Naive thymus-derived CD4-positive, alpha-beta T cell (primary cell): Measurements from ENCODE around the gene FAM234A. TPM values are rescaled to one million over a fixed set of nuclear protein-coding genes. Genes with fewer than 3 reads are reported as not detected.

Source experiments
- ATAC-seq: fragments of 150-1000 bp; cut with Tn5 transposase; 2 replicates; pipeline ENCODE4 v1.10.0; 2021; ENCODE audit warnings: mild to moderate bottlenecking, moderate library complexity
- CTCF ChIA-PET: fragments of 350-600 bp; sonication (Branson Sonifier 250); formaldehyde crosslinking; loops from one replicate; lab custom pipeline; 2021; ENCODE audit warnings: antibody characterized with exemption; lab: Charles Lee
- POLR2A ChIA-PET: fragments of 350-600 bp; sonication (Branson Sonifier 250); formaldehyde crosslinking; loops from one replicate; lab custom pipeline; 2021; ENCODE audit warnings: antibody characterized with exemption, inconsistent platforms; lab: Charles Lee
- DNase-seq, 9 donors: peaks; one replicate each; pipeline versions ENCODE4 v3.0.0 to v3.0.0-alpha.2; 2020 to 2022; ENCODE audit warnings: mixed read lengths in 1 of 9
- H3K27ac ChIP-seq: one replicate; pipeline ENCODE4 v1.7.0; 2013; ENCODE audit warnings: mild to moderate bottlenecking, low read depth, low read length, moderate library complexity
- H3K27me3 ChIP-seq, 2 donors: one replicate each; pipeline ENCODE4 v1.7.0; 2013; ENCODE audit warnings: low read length in 2 of 2, mild to moderate bottlenecking in 2 of 2, moderate library complexity in 2 of 2; ENCODE audit not compliant: control insufficient read depth in 2 of 2, insufficient read depth in 2 of 2
- H3K36me3 ChIP-seq, 3 experiments: 1 replicate in 2 of 3; 2 replicates in 1 of 3; pipeline ENCODE4 v1.7.0; 2013; ENCODE audit warnings: low read length in 3 of 3, mild to moderate bottlenecking in 3 of 3, moderate library complexity in 1 of 3; ENCODE audit not compliant: insufficient read depth in 3 of 3, control insufficient read depth in 2 of 3
- H3K4me1 ChIP-seq, 2 donors: one replicate each; pipeline ENCODE4 v1.7.0; 2013; ENCODE audit warnings: low read length in 2 of 2, mild to moderate bottlenecking in 2 of 2, moderate library complexity in 1 of 2; ENCODE audit not compliant: control insufficient read depth in 2 of 2, insufficient read depth in 2 of 2
- H3K4me3 ChIP-seq: 2 replicates; pipeline ENCODE4 v1.7.0; 2013; ENCODE audit warnings: mild to moderate bottlenecking, low read length
- H3K9me3 ChIP-seq, 3 experiments: 1 replicate in 2 of 3; 2 replicates in 1 of 3; pipeline ENCODE4 v1.7.0; 2013; ENCODE audit warnings: low read length in 3 of 3; ENCODE audit not compliant: control insufficient read depth in 2 of 3
- H3K27ac Mint-ChIP-seq, 9 donors: one replicate each; pipeline ENCODE4 v1.8.0; 2020 to 2022; ENCODE audit warnings: mixed read lengths in 9 of 9, mild to moderate bottlenecking in 8 of 9, moderate library complexity in 5 of 9, inconsistent platforms in 2 of 9
- H3K27me3 Mint-ChIP-seq, 5 donors: one replicate each; pipeline ENCODE4 v1.8.0; 2021 to 2022; ENCODE audit warnings: mixed read lengths in 5 of 5, mild to moderate bottlenecking in 1 of 5
- H3K36me3 Mint-ChIP-seq, 5 donors: one replicate each; pipeline ENCODE4 v1.8.0; 2020 to 2022; ENCODE audit warnings: mixed read lengths in 5 of 5, mild to moderate bottlenecking in 3 of 5, inconsistent platforms in 1 of 5
- H3K4me1 Mint-ChIP-seq, 7 donors: one replicate each; pipeline ENCODE4 v1.8.0; 2020 to 2022; ENCODE audit warnings: mixed read lengths in 7 of 7, mild to moderate bottlenecking in 3 of 7, inconsistent platforms in 1 of 7
- H3K4me3 Mint-ChIP-seq, 10 donors: one replicate each; pipeline ENCODE4 v1.8.0; 2020 to 2022; ENCODE audit warnings: mild to moderate bottlenecking in 10 of 10, mixed read lengths in 10 of 10, moderate library complexity in 6 of 10, inconsistent platforms in 2 of 10
- H3K9me3 Mint-ChIP-seq, 11 donors: one replicate each; pipeline ENCODE4 v1.8.0; 2020 to 2022; ENCODE audit warnings: mixed read lengths in 11 of 11, mild to moderate bottlenecking in 4 of 11, inconsistent platforms in 1 of 11, moderate library complexity in 1 of 11
- intact Hi-C, 2 donors: fragments of 100-400 bp; cut with micrococcal nuclease; formaldehyde crosslinking; loops; one replicate each; pipeline ENCODE4 v1.15.1; 2023
- polyA plus RNA-seq, 2 donors: library from polyadenylated mRNA; unstranded; fragments of 300-500 nt; fragmentation: Illumina TruSeq; gene quantifications; one replicate each; pipeline ENCODE4 v1.2.3, GENCODE V29; 2021
- total RNA-seq, 6 experiments: library from RNA in 5 of 6; stranded (reverse) in 5 of 6; gene quantifications; 1 replicate in 5 of 6; 2 replicates in 1 of 6; pipeline ENCODE4 v1.2.3 and lab custom pipeline; 2021 to 2026

The FAM234A gene
- total and polyA plus RNA-seq, 7 experiments from 2014 or later: 30.4 to 43.9 (median 32.9) TPM

GRCh38 chr16:285146-286055 lies 50.8 kb downstream of the FAM234A start:
- Histone ChIP-seq H3K27ac (no peak overlapping the region), H3K9me3 (peaks cover 0 to 4% (median 0%) of the 10 kb centered on the region in 3 experiments), H3K4me1 (no peaks in the 10 kb centered on the region), H3K27me3 (no peaks in the 10 kb centered on the region), H3K4me3 (no peak overlapping the region), H3K36me3 (peaks cover 0 to 42% (median 0%) of the 10 kb centered on the region in 3 experiments)
- no peak for DNase-seq
- CTCF ChIA-PET: no interaction called here
- no peak for ATAC-seq
- Mint-ChIP-seq H3K4me3 (no peak overlapping the region), H3K27ac (no peak overlapping the region), H3K27me3 (peaks cover 0 to 7% (median 0%) of the 10 kb centered on the region in 5 donors), H3K36me3 (peaks cover 0 to 12% (median 4%) of the 10 kb centered on the region in 5 donors), H3K9me3 (no peaks in the 10 kb centered on the region), H3K4me1 (no peaks in the 10 kb centered on the region)
- POLR2A ChIA-PET: no interaction called here
- intact Hi-C loops: no loop called here

- DNase-seq (no peak), ATAC-seq (no peak)
- ChIA-PET POLR2A (no interaction called here), CTCF (no interaction called here)
- intact Hi-C loops: no loop called here
- H3K36me3 Mint-ChIP-seq: peaks cover 0 to 20% (median 4%) of the 10 kb centered on the region in 5 donors
- H3K9me3 ChIP-seq: peaks cover 0 to 4% (median 0%) of the 10 kb centered on the region in 3 experiments
- H3K27me3 Mint-ChIP-seq: peaks cover 0 to 4% (median 0%) of the 10 kb centered on the region in 5 donors
- no peak overlapping the region for H3K4me3 Mint-ChIP-seq
- H3K27ac Mint-ChIP-seq: no peak overlapping the region
- H3K36me3 ChIP-seq: peaks cover 0 to 54% (median 5%) of the 10 kb centered on the region in 3 experiments
- H3K27me3 ChIP-seq: no peaks in the 10 kb centered on the region
- H3K4me1 Mint-ChIP-seq: no peaks in the 10 kb centered on the region
- H3K27ac ChIP-seq: no peak overlapping the region
- no peaks in the 10 kb centered on the region for H3K4me1 ChIP-seq
- no peak overlapping the region for H3K4me3 ChIP-seq
- H3K9me3 Mint-ChIP-seq: no peaks in the 10 kb centered on the region
These were observed 52.1 kb downstream of the FAM234A start for GRCh38 chr16:286491-287297.

DNA sequence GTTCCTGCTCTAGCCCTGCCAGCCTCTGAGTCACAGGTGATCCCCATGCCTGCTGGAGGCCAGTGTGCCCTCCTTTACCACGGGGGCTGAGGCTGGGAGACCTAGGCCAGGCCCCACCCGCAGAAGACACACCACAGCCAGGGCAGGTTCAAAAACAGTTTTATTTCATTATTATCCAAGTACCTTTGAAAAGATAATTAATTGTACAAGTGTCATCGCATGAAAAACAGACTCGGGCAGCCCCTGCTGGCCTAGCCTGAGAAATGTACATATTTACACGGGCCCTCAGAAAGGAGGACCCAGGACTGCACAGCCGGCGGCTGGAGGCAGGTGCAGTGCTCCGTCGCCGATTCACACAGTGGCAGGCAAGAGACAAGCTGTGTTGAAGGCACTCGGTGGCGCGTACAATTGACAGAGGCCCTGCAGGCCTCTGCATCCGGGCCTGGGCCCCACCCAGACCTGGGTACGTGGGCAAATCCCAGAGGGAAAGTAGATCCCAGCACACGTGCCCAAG lies 52.7 kb downstream of the FAM234A start:
- Mint-ChIP-seq H3K36me3 (peaks cover 0 to 22% (median 4%) of the 10 kb centered on the region in 5 donors), H3K27ac (no peak overlapping the region), H3K27me3 (peaks cover 0 to 4% (median 0%) of the 10 kb centered on the region in 5 donors), H3K4me1 (no peaks in the 10 kb centered on the region), H3K4me3 (no peak overlapping the region), H3K9me3 (no peaks in the 10 kb centered on the region)
- CTCF ChIA-PET: no interaction called here
- no peaks in the 10 kb centered on the region for H3K27me3 ChIP-seq
- peaks cover 0 to 4% (median 0%) of the 10 kb centered on the region in 3 experiments for H3K9me3 ChIP-seq
- H3K4me3 ChIP-seq: no peak overlapping the region
- no peak for ATAC-seq
- H3K36me3 ChIP-seq: peaks cover 0 to 61% (median 9%) of the 10 kb centered on the region in 3 experiments
- no peak for DNase-seq
- intact Hi-C loops: no loop called here
- no peaks in the 10 kb centered on the region for H3K4me1 ChIP-seq
- POLR2A ChIA-PET: no interaction called here
- no peak overlapping the region for H3K27ac ChIP-seq

- Histone ChIP-seq H3K36me3 (peaks cover 0 to 70% (median 9%) of the 10 kb centered on the region in 3 experiments), H3K4me3 (no peak overlapping the region), H3K9me3 (peaks cover 0 to 4% (median 0%) of the 10 kb centered on the region in 3 experiments), H3K27ac (no peak overlapping the region), H3K27me3 (no peaks in the 10 kb centered on the region), H3K4me1 (no peaks in the 10 kb centered on the region)
- no peak for DNase-seq
- no peak for ATAC-seq
- intact Hi-C loops: no loop called here
- Mint-ChIP-seq H3K27ac (peak overlapping the region in 1 of 9 donors; percentile 6), H3K4me1 (no peaks in the 10 kb centered on the region), H3K36me3 (peaks cover 0 to 26% (median 7%) of the 10 kb centered on the region in 5 donors), H3K4me3 (no peak overlapping the region), H3K9me3 (no peaks in the 10 kb centered on the region), H3K27me3 (no peaks in the 10 kb centered on the region)
- POLR2A ChIA-PET: no interaction called here
- CTCF ChIA-PET: no interaction called here
These were observed 53.6 kb downstream of the FAM234A start for GRCh38 chr16:287981-288920.

- peaks cover 0 to 79% (median 9%) of the 10 kb centered on the region in 3 experiments for H3K36me3 ChIP-seq
- H3K4me3 ChIP-seq: no peak overlapping the region
- POLR2A ChIA-PET: no interaction called here
- H3K27ac Mint-ChIP-seq: no peak overlapping the region
- intact Hi-C loops: no loop called here
- no peaks in the 10 kb centered on the region for H3K4me1 ChIP-seq
- ATAC-seq: no peak
- no peak for DNase-seq
- no peak overlapping the region for H3K27ac ChIP-seq
- peaks cover 0 to 4% (median 0%) of the 10 kb centered on the region in 3 experiments for H3K9me3 ChIP-seq
- CTCF ChIA-PET: no interaction called here
- peaks cover 0 to 26% (median 7%) of the 10 kb centered on the region in 5 donors for H3K36me3 Mint-ChIP-seq
- no peaks in the 10 kb centered on the region for H3K27me3 Mint-ChIP-seq
- no peaks in the 10 kb centered on the region for H3K9me3 Mint-ChIP-seq
- no peaks in the 10 kb centered on the region for H3K4me1 Mint-ChIP-seq
- no peaks in the 10 kb centered on the region for H3K27me3 ChIP-seq
- H3K4me3 Mint-ChIP-seq: no peak overlapping the region
These were observed 54.9 kb downstream of the FAM234A start for GRCh38 chr16:289395-289997.
